Neural cell (in vitro differentiated cells): ENCODE results near the gene TACC2. TPM values are rescaled to one million over a fixed set of nuclear protein-coding genes. Genes with fewer than 3 reads are reported as not detected.

Source experiments
- H2AFZ ChIP-seq: fragments of 200-600, 300-800 bp; sonication (generic), shearing (Covaris generic); 2 replicates; pipeline ENCODE4 v1.6.0; 2014; ENCODE audit warnings: low read depth, mild to moderate bottlenecking, antibody characterized with exemption, low read length, moderate library complexity
- H3F3A ChIP-seq: fragments of 200-600 bp; shearing (Covaris generic); 2 replicates; pipeline ENCODE4 v1.6.1; 2016; ENCODE audit warnings: mild to moderate bottlenecking, moderate library complexity, mixed read lengths, antibody characterized with exemption, low read length; ENCODE audit not compliant: insufficient read depth, poor library complexity, severe bottlenecking
- H3K27ac ChIP-seq: fragments of 200-600, 300-800 bp; sonication (generic), shearing (Covaris generic); 2 replicates; pipeline ENCODE4 v1.5.1; 2014; ENCODE audit warnings: mild to moderate bottlenecking, low read length, moderate library complexity
- H3K27me3 ChIP-seq: fragments of 300-800, 200-600 bp; sonication (generic), shearing (Covaris generic); 2 replicates; pipeline ENCODE4 v1.6.0; 2014; ENCODE audit warnings: mild to moderate bottlenecking, low read depth, low read length, moderate library complexity; ENCODE audit not compliant: insufficient read depth
- H3K36me3 ChIP-seq: fragments of 300-800, 200-600 bp; sonication (generic), shearing (Covaris generic); 2 replicates; pipeline ENCODE4 v1.5.1; 2014; ENCODE audit warnings: mild to moderate bottlenecking, antibody characterized with exemption, low read length, moderate library complexity; ENCODE audit not compliant: insufficient read depth
- H3K4me2 ChIP-seq: fragments of 300-800, 200-600 bp; sonication (generic), shearing (Covaris generic); 2 replicates; pipeline ENCODE4 v1.6.0; 2014; ENCODE audit warnings: mild to moderate bottlenecking, low read length
- H3K4me3 ChIP-seq: fragments of 300-800, 200-600 bp; sonication (generic), shearing (Covaris generic); 2 replicates; pipeline ENCODE4 v1.5.1; 2014; ENCODE audit warnings: mild to moderate bottlenecking, low read length, moderate library complexity
- H3K79me2 ChIP-seq: fragments of 200-600 bp; shearing (Covaris generic); replicated peaks from 2 replicates; pipeline ENCODE4 v1.6.0; 2014; ENCODE audit warnings: mild to moderate bottlenecking, low read length, moderate library complexity; ENCODE audit not compliant: insufficient read depth
- H3K9ac ChIP-seq: fragments of 300-800, 200-600 bp; sonication (generic), shearing (Covaris generic); 2 replicates; pipeline ENCODE4 v1.6.1; 2016; ENCODE audit warnings: mild to moderate bottlenecking, low read length, mixed read lengths
- H3K9me2 ChIP-seq: fragments of 200-600 bp; shearing (Covaris generic); 2 replicates; pipeline ENCODE4 v1.6.1; 2016; ENCODE audit warnings: mild to moderate bottlenecking, low read length, mixed read lengths; ENCODE audit not compliant: insufficient read depth
- H3K9me3 ChIP-seq: fragments of 200-600, 300-800 bp; sonication (generic), shearing (Covaris generic); 2 replicates; pipeline ENCODE4 v1.6.1; 2016; ENCODE audit warnings: mild to moderate bottlenecking, mixed run types, low read length, moderate library complexity, mixed read lengths
- H4K20me1 ChIP-seq: fragments of 200-600 bp; shearing (Covaris generic); 2 replicates; pipeline ENCODE4 v1.6.1; 2016; ENCODE audit warnings: mild to moderate bottlenecking, mixed run types; ENCODE audit not compliant: insufficient read depth
- EP300 ChIP-seq: fragments of 450-650 bp; conservative IDR thresholded peaks from 2 replicates; pipeline ENCODE4 v1.6.1; 2014; ENCODE audit warnings: antibody characterized with exemption, mild to moderate bottlenecking, moderate library complexity; ENCODE audit not compliant: poor library complexity, severe bottlenecking
- EZH2 ChIP-seq: fragments of 200-600, 300-800 bp; shearing (Covaris generic), sonication (generic); IDR thresholded peaks from 2 replicates; pipeline ENCODE4 v1.6.1; 2014; ENCODE audit warnings: antibody characterized with exemption, low read length, borderline replicate concordance, mild to moderate bottlenecking; ENCODE audit not compliant: insufficient read depth, poor library complexity, severe bottlenecking
- MXI1 ChIP-seq: fragments of 450-650 bp; conservative IDR thresholded peaks from 2 replicates; pipeline ENCODE4 v1.6.1; 2014; ENCODE audit warnings: antibody characterized with exemption, mild to moderate bottlenecking; ENCODE audit not compliant: poor library complexity, severe bottlenecking
- POLR2AphosphoS5 ChIP-seq: IDR thresholded peaks from 2 replicates; pipeline ENCODE4 v1.6.1; 2012
- RAD21 ChIP-seq: fragments of 450-650 bp; conservative IDR thresholded peaks from 2 replicates; pipeline ENCODE4 v1.6.1; 2014; ENCODE audit warnings: antibody characterized with exemption, mild to moderate bottlenecking, moderate library complexity
- REST ChIP-seq: IDR thresholded peaks from 2 replicates; pipeline ENCODE4 v1.6.1; 2012; ENCODE audit warnings: borderline replicate concordance
- SMC3 ChIP-seq: fragments of 450-650 bp; conservative IDR thresholded peaks from 2 replicates; pipeline ENCODE4 v1.6.1; 2014; ENCODE audit warnings: antibody characterized with exemption, mild to moderate bottlenecking, moderate library complexity; ENCODE audit not compliant: poor library complexity
- TAF1 ChIP-seq: IDR thresholded peaks from 2 replicates; pipeline ENCODE4 v1.6.1; 2012; ENCODE audit warnings: low read depth
- polyA plus RNA-seq: library from polyadenylated mRNA; depleted of rRNA; stranded (reverse); fragments of >200 nt; gene quantifications from 2 replicates; pipeline ENCODE4 v1.2.3, GENCODE V29; 2014
- TF ChIP-seq, protein P1 (sequence below): fragments of 450-650 bp; IDR thresholded peaks from 2 replicates; pipeline ENCODE4 v1.5.1; 2014; ENCODE audit warnings: antibody characterized with exemption, mild to moderate bottlenecking, moderate library complexity; ENCODE audit not compliant: poor library complexity, severe bottlenecking

TACC2 gene
- polyA plus RNA-seq, 1 donor from 2014 or later = 17.6 TPM

DNA sequence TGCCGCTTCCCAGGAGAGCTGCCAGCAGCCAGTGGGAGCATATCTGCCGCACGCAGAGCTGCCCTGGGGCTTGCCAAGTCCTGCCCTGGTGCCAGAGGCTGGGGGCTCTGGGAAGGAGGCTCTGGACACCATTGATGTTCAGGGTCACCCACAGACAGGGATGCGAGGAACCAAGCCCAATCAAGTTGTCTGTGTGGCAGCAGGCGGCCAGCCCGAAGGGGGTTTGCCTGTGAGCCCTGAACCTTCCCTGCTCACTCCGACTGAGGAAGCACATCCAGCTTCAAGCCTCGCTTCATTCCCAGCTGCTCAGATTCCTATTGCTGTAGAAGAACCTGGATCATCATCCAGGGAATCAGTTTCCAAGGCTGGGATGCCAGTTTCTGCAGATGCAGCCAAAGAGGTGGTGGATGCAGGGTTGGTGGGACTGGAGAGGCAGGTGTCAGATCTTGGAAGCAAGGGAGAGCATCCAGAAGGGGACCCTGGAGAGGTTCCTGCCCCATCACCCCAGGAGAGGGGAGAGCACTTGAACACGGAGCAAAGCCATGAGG is 94.6 kb downstream of the TACC2 start:
- Histone ChIP-seq H3K9ac (no peak overlapping the region), H3K4me2 (no peak overlapping the region), H2AFZ (no peak overlapping the region), H3K4me3 (no peak overlapping the region), H4K20me1 (no peaks in the 10 kb centered on the region), H3K9me3 (no peaks in the 10 kb centered on the region), H3K27me3 (no peaks in the 10 kb centered on the region), H3F3A (no peaks in the 10 kb centered on the region), H3K27ac (no peak overlapping the region), H3K79me2 (no peaks in the 10 kb centered on the region), H3K36me3 (no peaks in the 10 kb centered on the region), H3K9me2 (no peaks in the 10 kb centered on the region)
- TF ChIP-seq, protein P1, sequence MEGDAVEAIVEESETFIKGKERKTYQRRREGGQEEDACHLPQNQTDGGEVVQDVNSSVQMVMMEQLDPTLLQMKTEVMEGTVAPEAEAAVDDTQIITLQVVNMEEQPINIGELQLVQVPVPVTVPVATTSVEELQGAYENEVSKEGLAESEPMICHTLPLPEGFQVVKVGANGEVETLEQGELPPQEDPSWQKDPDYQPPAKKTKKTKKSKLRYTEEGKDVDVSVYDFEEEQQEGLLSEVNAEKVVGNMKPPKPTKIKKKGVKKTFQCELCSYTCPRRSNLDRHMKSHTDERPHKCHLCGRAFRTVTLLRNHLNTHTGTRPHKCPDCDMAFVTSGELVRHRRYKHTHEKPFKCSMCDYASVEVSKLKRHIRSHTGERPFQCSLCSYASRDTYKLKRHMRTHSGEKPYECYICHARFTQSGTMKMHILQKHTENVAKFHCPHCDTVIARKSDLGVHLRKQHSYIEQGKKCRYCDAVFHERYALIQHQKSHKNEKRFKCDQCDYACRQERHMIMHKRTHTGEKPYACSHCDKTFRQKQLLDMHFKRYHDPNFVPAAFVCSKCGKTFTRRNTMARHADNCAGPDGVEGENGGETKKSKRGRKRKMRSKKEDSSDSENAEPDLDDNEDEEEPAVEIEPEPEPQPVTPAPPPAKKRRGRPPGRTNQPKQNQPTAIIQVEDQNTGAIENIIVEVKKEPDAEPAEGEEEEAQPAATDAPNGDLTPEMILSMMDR = no peak
- no peak for TF ChIP-seq POLR2AphosphoS5
- TF ChIP-seq SMC3 = no peak
- TF ChIP-seq MXI1 = no peak
- TF ChIP-seq REST = no peak

DNA sequence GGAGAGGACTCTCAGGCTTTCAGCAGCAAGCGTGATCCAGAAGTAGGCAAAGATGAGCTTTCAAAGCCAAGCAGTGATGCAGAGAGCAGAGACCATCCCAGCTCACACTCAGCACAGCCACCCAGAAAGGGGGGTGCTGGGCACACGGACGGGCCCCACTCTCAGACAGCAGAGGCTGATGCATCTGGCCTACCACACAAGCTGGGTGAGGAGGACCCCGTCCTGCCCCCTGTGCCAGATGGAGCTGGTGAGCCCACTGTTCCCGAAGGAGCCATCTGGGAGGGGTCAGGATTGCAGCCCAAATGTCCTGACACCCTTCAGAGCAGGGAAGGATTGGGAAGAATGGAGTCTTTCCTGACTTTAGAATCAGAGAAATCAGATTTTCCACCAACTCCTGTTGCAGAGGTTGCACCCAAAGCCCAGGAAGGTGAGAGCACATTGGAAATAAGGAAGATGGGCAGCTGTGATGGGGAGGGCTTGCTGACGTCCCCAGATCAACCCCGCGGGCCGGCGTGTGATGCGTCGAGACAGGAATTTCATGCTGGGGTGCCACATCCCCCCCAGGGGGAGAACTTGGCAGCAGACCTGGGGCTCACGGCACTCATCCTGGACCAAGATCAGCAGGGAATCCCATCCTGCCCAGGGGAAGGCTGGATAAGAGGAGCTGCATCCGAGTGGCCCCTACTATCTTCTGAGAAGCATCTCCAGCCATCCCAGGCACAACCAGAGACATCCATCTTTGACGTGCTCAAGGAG is 95.5 kb downstream of the TACC2 start:
- H3K9me2 ChIP-seq = no peaks in the 10 kb centered on the region
- H3F3A ChIP-seq = no peaks in the 10 kb centered on the region
- H2AFZ ChIP-seq = no peak overlapping the region
- TF ChIP-seq SMC3 (no peak), REST (no peak), EP300 (no peak), EZH2 (no peak), TAF1 (no peak), RAD21 (no peak)
- TF ChIP-seq, protein P1 = no peak
- H3K9me3 ChIP-seq = no peaks in the 10 kb centered on the region
- no peaks in the 10 kb centered on the region for H3K36me3 ChIP-seq
- no peaks in the 10 kb centered on the region for H3K79me2 ChIP-seq
- no peak overlapping the region for H3K27ac ChIP-seq
- H4K20me1 ChIP-seq = no peaks in the 10 kb centered on the region
- H3K4me2 ChIP-seq = no peak overlapping the region
- H3K27me3 ChIP-seq = no peaks in the 10 kb centered on the region
- no peak overlapping the region for H3K9ac ChIP-seq
- no peak overlapping the region for H3K4me3 ChIP-seq
